HepG2 (cell line): Measurements from ENCODE around the gene ACTN3. TPM values are rescaled to one million over a fixed set of nuclear protein-coding genes. Genes with fewer than 3 reads are reported as not detected.

Source experiments
- AGO2 ChIP-seq: fragments of 200-400 bp; formaldehyde crosslinking; optimal IDR thresholded peaks from 2 replicates; pipeline ENCODE3; 2017; ENCODE audit warnings: mild to moderate bottlenecking, low read depth, low read length, moderate library complexity
- ARHGAP35 ChIP-seq: sonication (generic); formaldehyde crosslinking; IDR thresholded peaks from 2 replicates; pipeline ENCODE4 v1.9.0; 2022; ENCODE audit warnings: mild to moderate bottlenecking, inconsistent platforms, moderate library complexity, missing genetic modification reagents, borderline replicate concordance
- CBX1 ChIP-seq: IDR thresholded peaks from one replicate; pipeline ENCODE4 v1.6.1; 2016; ENCODE audit warnings: antibody characterized with exemption, low read depth
- FLYWCH1 ChIP-seq: sonication (generic); formaldehyde crosslinking; IDR thresholded peaks from 2 replicates; pipeline ENCODE4 v1.8.1; 2023; ENCODE audit warnings: mild to moderate bottlenecking, missing genetic modification reagents
- HOXA5 ChIP-seq: sonication (generic); formaldehyde crosslinking; IDR thresholded peaks from 2 replicates; pipeline ENCODE4 v1.4.0; 2020; ENCODE audit warnings: missing genetic modification reagents
- RFX3 ChIP-seq: IDR thresholded peaks from 2 replicates; pipeline ENCODE4 v1.6.1; 2016; ENCODE audit warnings: missing biosample characterization, missing genetic modification reagents
- SAP130 ChIP-seq: IDR thresholded peaks from 2 replicates; pipeline ENCODE4 v1.6.1; 2016; ENCODE audit warnings: low read depth
- SSRP1 ChIP-seq: IDR thresholded peaks from 2 replicates; pipeline ENCODE4 v1.6.1; 2016; ENCODE audit warnings: control low read depth
- TCF7L2 ChIP-seq: IDR thresholded peaks from 2 replicates; pipeline ENCODE4 v1.6.1; 2011; ENCODE audit warnings: mild to moderate bottlenecking, low read depth, low read length, moderate library complexity
- ZBTB7B ChIP-seq: sonication (generic); formaldehyde crosslinking; IDR thresholded peaks from 2 replicates; pipeline ENCODE4 v1.4.0; 2020; ENCODE audit warnings: missing genetic modification reagents
- ZFP90 ChIP-seq: sonication (generic); formaldehyde crosslinking; IDR thresholded peaks from 2 replicates; pipeline ENCODE4 v1.8.0; 2022; ENCODE audit warnings: missing genetic modification reagents, mild to moderate bottlenecking, inconsistent platforms, borderline replicate concordance
- ZKSCAN1 ChIP-seq: fragments of 150-350 bp; IDR thresholded peaks from 2 replicates; pipeline ENCODE4 v1.6.1; 2014; ENCODE audit warnings: low read length
- ZNF317 ChIP-seq: sonication (generic); formaldehyde crosslinking; IDR thresholded peaks from 2 replicates; pipeline ENCODE4 v1.5.0; 2020; ENCODE audit warnings: mild to moderate bottlenecking, missing genetic modification reagents
- ZNF430 ChIP-seq: sonication (generic); formaldehyde crosslinking; IDR thresholded peaks from 2 replicates; pipeline ENCODE4 v1.9.0; 2021; ENCODE audit warnings: mild to moderate bottlenecking, missing genetic modification reagents
- ZNF496 ChIP-seq: sonication (generic); formaldehyde crosslinking; IDR thresholded peaks from 2 replicates; pipeline ENCODE4 v1.8.1; 2023; ENCODE audit warnings: mild to moderate bottlenecking, moderate library complexity, missing genetic modification reagents; ENCODE audit not compliant: insufficient replicate concordance
- ZNF607 ChIP-seq: sonication (generic); formaldehyde crosslinking; IDR thresholded peaks from 2 replicates; pipeline ENCODE4 v1.5.1; 2020; ENCODE audit warnings: missing genetic modification reagents, mild to moderate bottlenecking, borderline replicate concordance
- ZNF749 ChIP-seq: sonication (generic); formaldehyde crosslinking; IDR thresholded peaks from 2 replicates; pipeline ENCODE4 v1.8.0; 2022; ENCODE audit warnings: mild to moderate bottlenecking, missing genetic modification reagents, moderate library complexity, borderline replicate concordance
- polyA plus RNA-seq, 8 experiments: library from polyadenylated mRNA; depleted of rRNA in 3 of 8; stranded (reverse) in 7 of 8; unstranded in 1 of 8; fragments of >200 nt; fragmentation: Illumina TruSeq in 4 of 8; extraction: Trizol in 4 of 8; gene quantifications; 2 replicates each; pipeline versions ENCODE4 v1.2.1 to v1.2.3, GENCODE V29; 2011 to 2016; ENCODE audit warnings: low read depth in 4 of 8, missing spikeins in 1 of 8, mixed read lengths in 1 of 8; ENCODE audit not compliant: insufficient read depth in 1 of 8
- total RNA-seq, 5 experiments: library from RNA; depleted of rRNA; stranded (reverse); fragments of >200 nt; fragmentation: Illumina TruSeq; extraction: Trizol; gene quantifications; 2 replicates each; pipeline ENCODE4 v1.2.3, GENCODE V29; 2016; ENCODE audit warnings: low read depth in 1 of 5
- TF ChIP-seq, protein P1 (sequence below): sonication (generic); formaldehyde crosslinking; conservative IDR thresholded peaks from 2 replicates; pipeline ENCODE4 v1.4.0; 2020; ENCODE audit warnings: mild to moderate bottlenecking, missing genetic modification reagents, moderate library complexity
- TF ChIP-seq, protein P2 (sequence below): sonication (generic); formaldehyde crosslinking; IDR thresholded peaks from 2 replicates; pipeline ENCODE4 v1.4.0; 2020; ENCODE audit warnings: missing genetic modification reagents, mild to moderate bottlenecking, borderline replicate concordance
- TF ChIP-seq, protein P3 (sequence below): sonication (generic); formaldehyde crosslinking; IDR thresholded peaks from 2 replicates; pipeline ENCODE4 v1.8.0; 2022; ENCODE audit warnings: missing genetic modification reagents, mild to moderate bottlenecking, borderline replicate concordance
- TF ChIP-seq, protein P4 (sequence below): sonication (generic); formaldehyde crosslinking; conservative IDR thresholded peaks from 2 replicates; pipeline ENCODE4 v1.8.1; 2023; ENCODE audit warnings: missing genetic modification reagents
- TF ChIP-seq, protein P5 (sequence below): sonication (generic); formaldehyde crosslinking; conservative IDR thresholded peaks from 2 replicates; pipeline ENCODE4 v1.4.0; 2020; ENCODE audit warnings: missing genetic modification reagents

Gene ACTN3
- total and polyA plus RNA-seq, 2 of the 13 experiments (the other 11 are each of a cell fraction or from before 2014, with no cell fraction given): 0.04 to 0.09 TPM

DNA sequence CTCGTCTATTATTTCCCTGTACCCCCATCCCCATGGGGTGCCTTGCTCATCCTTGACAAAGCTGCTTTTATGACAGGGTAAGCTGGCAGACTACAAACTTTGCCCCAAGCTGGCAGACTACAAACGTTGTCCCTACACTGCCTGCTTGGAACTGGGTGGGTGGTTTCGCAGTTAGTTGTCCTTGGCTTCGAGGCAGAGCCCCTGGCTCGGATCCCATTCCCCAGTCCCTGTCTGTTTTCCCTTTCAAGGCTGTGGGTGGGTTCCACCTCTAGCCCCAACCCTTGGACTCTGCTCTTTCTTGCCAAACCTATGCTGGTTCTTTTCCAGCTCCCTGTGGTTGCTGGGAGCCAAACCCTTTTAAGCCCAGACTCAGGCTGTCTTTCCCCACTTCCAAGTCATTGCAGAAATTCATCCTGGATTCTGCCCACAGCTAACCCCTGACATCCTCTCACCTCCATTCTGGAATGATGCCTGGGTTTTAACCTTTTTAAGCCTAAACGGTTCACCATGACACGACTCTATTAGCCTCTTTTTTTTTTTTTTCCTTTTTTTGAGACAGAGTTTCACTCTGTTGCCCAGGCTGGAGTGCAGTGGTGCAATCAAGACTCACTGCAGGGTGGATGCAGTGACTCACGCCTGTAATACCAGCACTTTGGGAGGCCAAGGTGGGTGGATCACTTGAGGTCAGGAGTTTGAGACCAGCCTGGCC lies 60.6 kb downstream of the ACTN3 start (continued):
- TF ChIP-seq ZNF607 (CRISPR knock-in tag): no peak
- TF ChIP-seq FLYWCH1 (CRISPR knock-in tag): no peak
- TF ChIP-seq, protein P1, sequence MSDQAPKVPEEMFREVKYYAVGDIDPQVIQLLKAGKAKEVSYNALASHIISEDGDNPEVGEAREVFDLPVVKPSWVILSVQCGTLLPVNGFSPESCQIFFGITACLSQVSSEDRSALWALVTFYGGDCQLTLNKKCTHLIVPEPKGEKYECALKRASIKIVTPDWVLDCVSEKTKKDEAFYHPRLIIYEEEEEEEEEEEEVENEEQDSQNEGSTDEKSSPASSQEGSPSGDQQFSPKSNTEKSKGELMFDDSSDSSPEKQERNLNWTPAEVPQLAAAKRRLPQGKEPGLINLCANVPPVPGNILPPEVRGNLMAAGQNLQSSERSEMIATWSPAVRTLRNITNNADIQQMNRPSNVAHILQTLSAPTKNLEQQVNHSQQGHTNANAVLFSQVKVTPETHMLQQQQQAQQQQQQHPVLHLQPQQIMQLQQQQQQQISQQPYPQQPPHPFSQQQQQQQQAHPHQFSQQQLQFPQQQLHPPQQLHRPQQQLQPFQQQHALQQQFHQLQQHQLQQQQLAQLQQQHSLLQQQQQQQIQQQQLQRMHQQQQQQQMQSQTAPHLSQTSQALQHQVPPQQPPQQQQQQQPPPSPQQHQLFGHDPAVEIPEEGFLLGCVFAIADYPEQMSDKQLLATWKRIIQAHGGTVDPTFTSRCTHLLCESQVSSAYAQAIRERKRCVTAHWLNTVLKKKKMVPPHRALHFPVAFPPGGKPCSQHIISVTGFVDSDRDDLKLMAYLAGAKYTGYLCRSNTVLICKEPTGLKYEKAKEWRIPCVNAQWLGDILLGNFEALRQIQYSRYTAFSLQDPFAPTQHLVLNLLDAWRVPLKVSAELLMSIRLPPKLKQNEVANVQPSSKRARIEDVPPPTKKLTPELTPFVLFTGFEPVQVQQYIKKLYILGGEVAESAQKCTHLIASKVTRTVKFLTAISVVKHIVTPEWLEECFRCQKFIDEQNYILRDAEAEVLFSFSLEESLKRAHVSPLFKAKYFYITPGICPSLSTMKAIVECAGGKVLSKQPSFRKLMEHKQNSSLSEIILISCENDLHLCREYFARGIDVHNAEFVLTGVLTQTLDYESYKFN (CRISPR knock-in tag): peak; percentile 83
- TF ChIP-seq ZFP90 (CRISPR knock-in tag): no peak
- TF ChIP-seq, protein P2, sequence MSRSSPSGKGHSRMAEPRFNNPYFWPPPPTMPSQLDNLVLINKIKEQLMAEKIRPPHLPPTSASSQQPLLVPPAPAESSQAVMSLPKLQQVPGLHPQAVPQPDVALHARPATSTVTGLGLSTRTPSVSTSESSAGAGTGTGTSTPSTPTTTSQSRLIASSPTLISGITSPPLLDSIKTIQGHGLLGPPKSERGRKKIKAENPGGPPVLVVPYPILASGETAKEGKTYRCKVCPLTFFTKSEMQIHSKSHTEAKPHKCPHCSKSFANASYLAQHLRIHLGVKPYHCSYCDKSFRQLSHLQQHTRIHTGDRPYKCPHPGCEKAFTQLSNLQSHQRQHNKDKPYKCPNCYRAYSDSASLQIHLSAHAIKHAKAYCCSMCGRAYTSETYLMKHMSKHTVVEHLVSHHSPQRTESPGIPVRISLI (CRISPR knock-in tag): peak; percentile 58; the same call in 1 of the 2 replicates
- TF ChIP-seq, protein P3, sequence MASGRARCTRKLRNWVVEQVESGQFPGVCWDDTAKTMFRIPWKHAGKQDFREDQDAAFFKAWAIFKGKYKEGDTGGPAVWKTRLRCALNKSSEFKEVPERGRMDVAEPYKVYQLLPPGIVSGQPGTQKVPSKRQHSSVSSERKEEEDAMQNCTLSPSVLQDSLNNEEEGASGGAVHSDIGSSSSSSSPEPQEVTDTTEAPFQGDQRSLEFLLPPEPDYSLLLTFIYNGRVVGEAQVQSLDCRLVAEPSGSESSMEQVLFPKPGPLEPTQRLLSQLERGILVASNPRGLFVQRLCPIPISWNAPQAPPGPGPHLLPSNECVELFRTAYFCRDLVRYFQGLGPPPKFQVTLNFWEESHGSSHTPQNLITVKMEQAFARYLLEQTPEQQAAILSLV (CRISPR knock-in tag): no peak
- TF ChIP-seq, protein P4, sequence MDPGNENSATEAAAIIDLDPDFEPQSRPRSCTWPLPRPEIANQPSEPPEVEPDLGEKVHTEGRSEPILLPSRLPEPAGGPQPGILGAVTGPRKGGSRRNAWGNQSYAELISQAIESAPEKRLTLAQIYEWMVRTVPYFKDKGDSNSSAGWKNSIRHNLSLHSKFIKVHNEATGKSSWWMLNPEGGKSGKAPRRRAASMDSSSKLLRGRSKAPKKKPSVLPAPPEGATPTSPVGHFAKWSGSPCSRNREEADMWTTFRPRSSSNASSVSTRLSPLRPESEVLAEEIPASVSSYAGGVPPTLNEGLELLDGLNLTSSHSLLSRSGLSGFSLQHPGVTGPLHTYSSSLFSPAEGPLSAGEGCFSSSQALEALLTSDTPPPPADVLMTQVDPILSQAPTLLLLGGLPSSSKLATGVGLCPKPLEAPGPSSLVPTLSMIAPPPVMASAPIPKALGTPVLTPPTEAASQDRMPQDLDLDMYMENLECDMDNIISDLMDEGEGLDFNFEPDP (CRISPR knock-in tag): no peak
- no peak for TF ChIP-seq CBX1
- TF ChIP-seq ZKSCAN1: no peak
- TF ChIP-seq TCF7L2: no peak
- peak; percentile 76; the same call in 1 of the 2 replicates for TF ChIP-seq ZBTB7B (CRISPR knock-in tag)
- no peak for TF ChIP-seq HOXA5 (CRISPR knock-in tag)
- TF ChIP-seq AGO2: no peak
- no peak for TF ChIP-seq RFX3
- no peak for TF ChIP-seq ARHGAP35 (CRISPR knock-in tag)
- TF ChIP-seq ZNF317: no peak
- TF ChIP-seq SAP130 (CRISPR knock-in tag): peak; percentile 47; the same call in 1 of the 2 replicates
- TF ChIP-seq ZNF430: 0 out of 2 replicates have a peak, but pooled peaks have one; percentile 59
- TF ChIP-seq SSRP1 (CRISPR knock-in tag): no peak
- TF ChIP-seq ZNF749 (CRISPR knock-in tag): no peak
- no peak for TF ChIP-seq ZNF496 (CRISPR knock-in tag)
- TF ChIP-seq, protein P5, sequence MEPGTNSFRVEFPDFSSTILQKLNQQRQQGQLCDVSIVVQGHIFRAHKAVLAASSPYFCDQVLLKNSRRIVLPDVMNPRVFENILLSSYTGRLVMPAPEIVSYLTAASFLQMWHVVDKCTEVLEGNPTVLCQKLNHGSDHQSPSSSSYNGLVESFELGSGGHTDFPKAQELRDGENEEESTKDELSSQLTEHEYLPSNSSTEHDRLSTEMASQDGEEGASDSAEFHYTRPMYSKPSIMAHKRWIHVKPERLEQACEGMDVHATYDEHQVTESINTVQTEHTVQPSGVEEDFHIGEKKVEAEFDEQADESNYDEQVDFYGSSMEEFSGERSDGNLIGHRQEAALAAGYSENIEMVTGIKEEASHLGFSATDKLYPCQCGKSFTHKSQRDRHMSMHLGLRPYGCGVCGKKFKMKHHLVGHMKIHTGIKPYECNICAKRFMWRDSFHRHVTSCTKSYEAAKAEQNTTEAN (CRISPR knock-in tag): no peak
